Gastroesophageal sphincter (tissue), 3 donors: Measurements from ENCODE around the gene DISP2.
A peak's percentile ranks its signal among the peaks of the same experiment; 100 is the strongest.

ENCODE experiments used
- EP300 ChIP-seq: sonication (generic); formaldehyde crosslinking; IDR thresholded peaks from one replicate; pipeline ENCODE4 v1.6.1; 2017; ENCODE audit warnings: antibody characterized with exemption, mild to moderate bottlenecking
- POLR2A ChIP-seq, 2 donors: fragments of 450-650 bp; IDR thresholded peaks; one replicate each; pipeline ENCODE4 v1.6.1; 2017; ENCODE audit warnings: antibody characterized with exemption in 2 of 2, mild to moderate bottlenecking in 2 of 2, moderate library complexity in 1 of 2
- POLR2AphosphoS5 ChIP-seq: sonication (generic); formaldehyde crosslinking; IDR thresholded peaks from one replicate; pipeline ENCODE4 v1.6.1; 2017; ENCODE audit warnings: antibody characterized with exemption
- TF ChIP-seq, protein P1 (sequence below), 4 experiments: fragments of 200-600 bp in 2 of 4; fragments of 450-650 bp in 2 of 4; sonication (generic) in 1 of 4; IDR thresholded peaks; one replicate each; pipeline ENCODE4 v1.5.1; 2017 to 2019; ENCODE audit warnings: antibody characterized with exemption in 4 of 4, mild to moderate bottlenecking in 2 of 4, moderate library complexity in 2 of 4

DNA sequence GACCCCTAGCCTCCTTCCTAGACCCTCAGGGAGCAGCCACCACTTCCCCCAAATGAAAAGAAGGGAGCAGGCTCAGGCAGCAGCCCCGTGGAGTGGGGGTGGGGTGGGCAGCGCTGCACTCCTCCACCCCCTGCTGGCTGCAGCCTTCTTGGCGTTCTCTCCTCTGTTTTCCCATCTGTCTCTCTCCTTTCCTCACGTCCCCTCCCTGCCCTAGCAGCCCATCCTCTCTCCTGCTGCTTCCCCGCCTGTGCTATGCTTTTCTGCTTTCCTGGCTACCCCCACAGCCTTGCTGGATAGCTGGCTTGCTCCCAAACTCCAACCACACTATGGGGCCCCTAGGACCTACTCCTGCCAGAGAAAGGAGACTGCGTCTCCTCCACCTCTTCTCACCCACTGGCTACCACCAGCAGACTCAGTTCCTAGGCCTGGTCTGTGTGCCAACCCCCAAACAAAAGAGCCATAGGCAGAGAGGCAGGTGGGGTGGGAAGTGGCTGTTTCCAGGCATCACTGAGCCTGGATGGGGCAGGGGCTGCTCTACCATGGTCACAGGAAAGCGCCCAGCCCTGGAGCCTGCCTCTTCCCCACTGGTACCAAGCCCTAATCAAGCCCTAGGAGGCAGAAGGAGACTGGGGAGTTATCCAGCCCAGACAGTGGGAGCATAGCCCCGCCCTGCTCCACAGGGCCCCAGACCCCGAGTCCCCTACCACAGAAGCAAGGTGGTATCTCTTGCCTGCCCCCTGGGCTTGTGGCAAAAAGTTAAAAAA lies 3.4 kb upstream of the DISP2 start:
- TF ChIP-seq POLR2A (IDR thresholded peaks at IDR 0.05) (no peak), EP300 (no peak), POLR2AphosphoS5 (no peak)
- TF ChIP-seq, protein P1, sequence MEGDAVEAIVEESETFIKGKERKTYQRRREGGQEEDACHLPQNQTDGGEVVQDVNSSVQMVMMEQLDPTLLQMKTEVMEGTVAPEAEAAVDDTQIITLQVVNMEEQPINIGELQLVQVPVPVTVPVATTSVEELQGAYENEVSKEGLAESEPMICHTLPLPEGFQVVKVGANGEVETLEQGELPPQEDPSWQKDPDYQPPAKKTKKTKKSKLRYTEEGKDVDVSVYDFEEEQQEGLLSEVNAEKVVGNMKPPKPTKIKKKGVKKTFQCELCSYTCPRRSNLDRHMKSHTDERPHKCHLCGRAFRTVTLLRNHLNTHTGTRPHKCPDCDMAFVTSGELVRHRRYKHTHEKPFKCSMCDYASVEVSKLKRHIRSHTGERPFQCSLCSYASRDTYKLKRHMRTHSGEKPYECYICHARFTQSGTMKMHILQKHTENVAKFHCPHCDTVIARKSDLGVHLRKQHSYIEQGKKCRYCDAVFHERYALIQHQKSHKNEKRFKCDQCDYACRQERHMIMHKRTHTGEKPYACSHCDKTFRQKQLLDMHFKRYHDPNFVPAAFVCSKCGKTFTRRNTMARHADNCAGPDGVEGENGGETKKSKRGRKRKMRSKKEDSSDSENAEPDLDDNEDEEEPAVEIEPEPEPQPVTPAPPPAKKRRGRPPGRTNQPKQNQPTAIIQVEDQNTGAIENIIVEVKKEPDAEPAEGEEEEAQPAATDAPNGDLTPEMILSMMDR (IDR thresholded peaks at IDR 0.05) = peak in 2 of 4 experiments; percentile 33 to 59
